Activated T-helper 1 cell treated with anti-CD3 and anti-CD28 coated beads, Interleukin-12 subunit alpha, Interleukin-12 subunit beta, Interleukin-2, Interleukin-4 antibody, amounts not matched to agents 30 ng/mL and 10 ng/mL and 1 ng/mL, durations not matched to agents 14 hours and 24 hours and 36 hours (primary cell): ENCODE results near the gene DOCK1. TPM values are rescaled to one million over a fixed set of nuclear protein-coding genes. Genes with fewer than 3 reads are reported as not detected.

Source experiments
- DNase-seq: peaks from one replicate; pipeline ENCODE4 v3.0.0; 2021; ENCODE audit warnings: low spot score
- H3K27ac Mint-ChIP-seq: one replicate; pipeline ENCODE4 v1.8.0; 2021; ENCODE audit warnings: mild to moderate bottlenecking, mixed read lengths
- H3K27me3 Mint-ChIP-seq: one replicate; pipeline ENCODE4 v1.8.0; 2022; ENCODE audit warnings: mild to moderate bottlenecking, moderate library complexity, mixed read lengths; ENCODE audit not compliant: insufficient read depth
- H3K36me3 Mint-ChIP-seq: one replicate; pipeline ENCODE4 v1.8.0; 2021; ENCODE audit warnings: low read depth, mixed read lengths
- H3K4me1 Mint-ChIP-seq: one replicate; pipeline ENCODE4 v1.8.0; 2021; ENCODE audit warnings: low read depth, mixed read lengths
- H3K4me3 Mint-ChIP-seq: one replicate; pipeline ENCODE4 v1.8.0; 2021; ENCODE audit warnings: mild to moderate bottlenecking, moderate library complexity, mixed read lengths
- H3K9me3 Mint-ChIP-seq: one replicate; pipeline ENCODE4 v1.8.0; 2021; ENCODE audit warnings: mixed read lengths
- intact Hi-C: fragments of 100-400 bp; cut with micrococcal nuclease; formaldehyde crosslinking; loops from one replicate; pipeline ENCODE4 v1.15.1; 2024
- total RNA-seq: library from RNA; stranded (reverse); gene quantifications from 2 replicates; pipeline ENCODE4 v1.2.3, GENCODE V29; 2022

The DOCK1 gene
- total RNA-seq, 1 donor from 2014 or later: 0.75 TPM

- H3K4me3 Mint-ChIP-seq: no peak overlapping the region
- H3K36me3 Mint-ChIP-seq: no peaks in the 10 kb centered on the region
- intact Hi-C loops: no loop called here
- no peak overlapping the region for H3K27ac Mint-ChIP-seq
- no peaks in the 10 kb centered on the region for H3K9me3 Mint-ChIP-seq
- H3K4me1 Mint-ChIP-seq: no peaks in the 10 kb centered on the region
- DNase-seq: no peak
- no peaks in the 10 kb centered on the region for H3K27me3 Mint-ChIP-seq
These were observed 469.7 kb downstream of the DOCK1 start for GRCh38 chr10:127374901-127375300.

- H3K4me1 Mint-ChIP-seq: no peaks in the 10 kb centered on the region
- H3K27me3 Mint-ChIP-seq: no peaks in the 10 kb centered on the region
- DNase-seq: no peak
- intact Hi-C loops: no loop called here
- H3K4me3 Mint-ChIP-seq: no peak overlapping the region
- no peaks in the 10 kb centered on the region for H3K9me3 Mint-ChIP-seq
- H3K27ac Mint-ChIP-seq: no peak overlapping the region
- H3K36me3 Mint-ChIP-seq: no peaks in the 10 kb centered on the region
These were observed 470.2 kb downstream of the DOCK1 start for GRCh38 chr10:127375461-127375860.

GRCh38 chr10:127376071-127376470 lies 470.8 kb downstream of the DOCK1 start:
- intact Hi-C loops: no loop called here
- Mint-ChIP-seq H3K36me3 (no peaks in the 10 kb centered on the region), H3K4me3 (no peak overlapping the region), H3K27me3 (no peaks in the 10 kb centered on the region), H3K27ac (no peak overlapping the region), H3K4me1 (no peaks in the 10 kb centered on the region), H3K9me3 (no peaks in the 10 kb centered on the region)
- DNase-seq: no peak

GRCh38 chr10:127378628-127379027 lies 473.4 kb downstream of the DOCK1 start:
- intact Hi-C loops: no loop called here
- Mint-ChIP-seq H3K4me1 (no peaks in the 10 kb centered on the region), H3K27me3 (no peaks in the 10 kb centered on the region), H3K27ac (no peak overlapping the region), H3K36me3 (no peaks in the 10 kb centered on the region), H3K4me3 (no peak overlapping the region), H3K9me3 (no peaks in the 10 kb centered on the region)
- no peak for DNase-seq

- no peak overlapping the region for H3K4me3 Mint-ChIP-seq
- no peaks in the 10 kb centered on the region for H3K36me3 Mint-ChIP-seq
- no peaks in the 10 kb centered on the region for H3K27me3 Mint-ChIP-seq
- intact Hi-C loops: no loop called here
- no peak overlapping the region for H3K27ac Mint-ChIP-seq
- no peaks in the 10 kb centered on the region for H3K4me1 Mint-ChIP-seq
- DNase-seq: no peak
- H3K9me3 Mint-ChIP-seq: no peaks in the 10 kb centered on the region
These were observed 479.3 kb downstream of the DOCK1 start for GRCh38 chr10:127384532-127384931.

GRCh38 chr10:127385066-127385465 lies 479.8 kb downstream of the DOCK1 start:
- Mint-ChIP-seq H3K4me3 (no peak overlapping the region), H3K27me3 (peaks cover 1% of the 10 kb centered on the region), H3K4me1 (no peaks in the 10 kb centered on the region), H3K27ac (no peak overlapping the region), H3K36me3 (no peaks in the 10 kb centered on the region), H3K9me3 (no peaks in the 10 kb centered on the region)
- intact Hi-C loops: no loop called here
- DNase-seq: no peak

GRCh38 chr10:127386606-127387327 lies 481.5 kb downstream of the DOCK1 start:
- Mint-ChIP-seq H3K27me3 (peaks cover 1% of the 10 kb centered on the region), H3K9me3 (no peaks in the 10 kb centered on the region), H3K36me3 (no peaks in the 10 kb centered on the region), H3K4me3 (no peak overlapping the region), H3K4me1 (no peaks in the 10 kb centered on the region), H3K27ac (no peak overlapping the region)
- no peak for DNase-seq
- intact Hi-C loops: no loop called here

- H3K9me3 Mint-ChIP-seq: no peaks in the 10 kb centered on the region
- H3K4me3 Mint-ChIP-seq: no peak overlapping the region
- no peaks in the 10 kb centered on the region for H3K4me1 Mint-ChIP-seq
- peaks cover 1% of the 10 kb centered on the region for H3K27me3 Mint-ChIP-seq
- DNase-seq: no peak
- intact Hi-C loops: no loop called here
- no peaks in the 10 kb centered on the region for H3K36me3 Mint-ChIP-seq
- H3K27ac Mint-ChIP-seq: no peak overlapping the region
These were observed 486.6 kb downstream of the DOCK1 start for GRCh38 chr10:127391875-127392274.

- Mint-ChIP-seq H3K4me1 (no peaks in the 10 kb centered on the region), H3K4me3 (no peak overlapping the region), H3K27ac (no peak overlapping the region), H3K27me3 (peaks cover 1% of the 10 kb centered on the region), H3K9me3 (no peaks in the 10 kb centered on the region), H3K36me3 (no peaks in the 10 kb centered on the region)
- no peak for DNase-seq
- intact Hi-C loops: no loop called here
These were observed 487.4 kb downstream of the DOCK1 start for GRCh38 chr10:127392351-127393235.

GRCh38 chr10:127398140-127398970 lies 493.1 kb downstream of the DOCK1 start:
- Mint-ChIP-seq H3K4me3 (no peak overlapping the region), H3K27ac (no peak overlapping the region), H3K27me3 (no peaks in the 10 kb centered on the region), H3K4me1 (no peaks in the 10 kb centered on the region), H3K9me3 (peaks cover 3% of the 10 kb centered on the region), H3K36me3 (no peaks in the 10 kb centered on the region)
- no peak for DNase-seq
- intact Hi-C loops: no loop called here

- no peak for DNase-seq
- Mint-ChIP-seq H3K36me3 (no peaks in the 10 kb centered on the region), H3K27me3 (no peaks in the 10 kb centered on the region), H3K9me3 (peaks cover 3% of the 10 kb centered on the region), H3K4me1 (no peaks in the 10 kb centered on the region), H3K27ac (no peak overlapping the region), H3K4me3 (no peak overlapping the region)
- intact Hi-C loops: no loop called here
These were observed 493.7 kb downstream of the DOCK1 start for GRCh38 chr10:127398971-127399365.

GRCh38 chr10:127399668-127400067 lies 494.4 kb downstream of the DOCK1 start:
- H3K4me3 Mint-ChIP-seq: no peak overlapping the region
- H3K27ac Mint-ChIP-seq: no peak overlapping the region
- H3K4me1 Mint-ChIP-seq: no peaks in the 10 kb centered on the region
- H3K27me3 Mint-ChIP-seq: no peaks in the 10 kb centered on the region
- H3K36me3 Mint-ChIP-seq: no peaks in the 10 kb centered on the region
- DNase-seq: no peak
- H3K9me3 Mint-ChIP-seq: peaks cover 3% of the 10 kb centered on the region
- intact Hi-C loops: no loop called here

GRCh38 chr10:127400216-127400615 lies 495.0 kb downstream of the DOCK1 start:
- no peaks in the 10 kb centered on the region for H3K36me3 Mint-ChIP-seq
- H3K27me3 Mint-ChIP-seq: no peaks in the 10 kb centered on the region
- H3K27ac Mint-ChIP-seq: no peak overlapping the region
- H3K4me1 Mint-ChIP-seq: no peaks in the 10 kb centered on the region
- DNase-seq: no peak
- peaks cover 3% of the 10 kb centered on the region for H3K9me3 Mint-ChIP-seq
- H3K4me3 Mint-ChIP-seq: no peak overlapping the region
- intact Hi-C loops: no loop called here
